Measurements from ENCODE around the gene NKAPL.

The NKAPL gene

DNA sequence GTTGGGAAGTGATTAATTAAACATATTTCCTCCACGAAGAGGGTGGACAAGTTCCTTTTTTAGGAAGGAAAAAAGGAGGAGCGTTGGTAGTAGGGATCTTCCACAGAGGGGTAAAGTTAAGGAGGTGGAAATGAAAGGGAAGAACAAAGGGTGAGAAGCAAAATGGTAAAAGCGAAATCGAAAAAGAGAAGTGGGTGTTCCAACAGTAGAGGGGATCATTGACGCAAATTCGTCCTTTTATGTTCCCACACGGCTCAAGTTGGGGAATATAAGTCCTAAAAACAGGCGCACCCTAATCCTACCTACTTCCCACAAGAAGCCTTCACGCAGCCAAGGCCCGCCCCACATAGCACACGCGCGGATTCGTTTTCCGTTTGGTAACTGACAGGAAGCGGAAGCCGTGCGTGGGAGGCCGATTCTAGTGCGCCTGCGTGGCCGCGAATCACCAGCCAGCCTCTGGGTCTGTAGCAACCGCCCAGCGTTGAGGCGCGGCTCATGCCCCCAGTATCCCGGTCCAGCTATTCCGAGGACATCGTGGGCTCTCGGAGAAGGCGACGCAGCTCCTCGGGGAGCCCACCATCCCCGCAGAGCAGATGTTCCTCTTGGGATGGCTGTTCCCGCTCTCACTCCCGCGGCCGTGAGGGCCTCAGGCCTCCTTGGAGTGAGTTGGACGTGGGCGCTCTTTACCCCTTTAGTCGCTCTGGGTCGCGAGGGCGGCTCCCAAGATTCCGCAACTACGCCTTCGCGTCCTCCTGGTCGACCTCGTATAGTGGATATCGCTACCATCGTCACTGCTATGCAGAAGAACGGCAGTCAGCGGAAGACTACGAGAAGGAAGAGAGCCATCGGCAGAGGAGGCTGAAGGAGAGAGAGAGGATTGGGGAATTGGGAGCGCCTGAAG, at the start of gene NKAPL:
Gene NKAPL, plus strand, starts transcription at position 421 of the 901 bp plus-strand sequence. Its CDS starts 75 bp downstream, at position 496.
- no peak for DNase-seq (ENCODE audit: low read depth)

DNA sequence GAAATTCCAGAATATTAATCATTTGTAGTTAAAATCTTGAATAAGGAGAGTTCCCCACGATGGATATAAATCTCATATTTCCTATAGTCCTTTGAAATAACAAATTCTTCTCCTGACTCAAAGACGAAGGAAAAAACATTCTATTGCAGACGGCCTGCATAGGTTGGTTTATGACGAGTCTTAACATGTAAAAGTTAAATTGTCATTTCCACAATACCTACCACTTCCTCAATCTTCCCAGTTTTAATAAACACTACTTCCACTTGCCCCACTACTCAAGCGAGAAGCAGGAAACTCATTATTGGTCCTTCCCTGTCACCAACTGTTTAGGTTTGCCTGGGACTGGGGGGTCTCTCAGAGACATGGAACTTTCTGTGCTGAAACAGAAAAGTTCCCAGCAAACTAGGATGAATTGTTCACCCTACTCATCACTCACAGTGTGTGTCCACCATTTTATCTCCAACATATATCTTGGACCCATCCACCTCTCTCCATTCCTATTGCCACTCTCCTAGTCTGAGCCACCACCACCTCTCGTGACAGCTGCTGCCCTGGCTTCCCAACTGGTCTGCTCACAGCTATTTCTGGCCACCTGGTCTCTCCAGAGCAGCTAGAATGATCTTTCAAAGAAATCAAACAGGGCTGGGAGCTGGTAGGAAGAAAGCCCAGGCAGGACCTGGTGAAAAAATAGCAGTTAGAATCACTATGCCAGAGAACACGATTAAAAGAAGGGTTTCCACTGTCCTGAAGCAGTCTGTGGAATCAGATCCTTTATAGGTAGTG, 49.2 kb upstream of the NKAPL start:
- no peak for DNase-seq (ENCODE audit: low read depth)

DNA sequence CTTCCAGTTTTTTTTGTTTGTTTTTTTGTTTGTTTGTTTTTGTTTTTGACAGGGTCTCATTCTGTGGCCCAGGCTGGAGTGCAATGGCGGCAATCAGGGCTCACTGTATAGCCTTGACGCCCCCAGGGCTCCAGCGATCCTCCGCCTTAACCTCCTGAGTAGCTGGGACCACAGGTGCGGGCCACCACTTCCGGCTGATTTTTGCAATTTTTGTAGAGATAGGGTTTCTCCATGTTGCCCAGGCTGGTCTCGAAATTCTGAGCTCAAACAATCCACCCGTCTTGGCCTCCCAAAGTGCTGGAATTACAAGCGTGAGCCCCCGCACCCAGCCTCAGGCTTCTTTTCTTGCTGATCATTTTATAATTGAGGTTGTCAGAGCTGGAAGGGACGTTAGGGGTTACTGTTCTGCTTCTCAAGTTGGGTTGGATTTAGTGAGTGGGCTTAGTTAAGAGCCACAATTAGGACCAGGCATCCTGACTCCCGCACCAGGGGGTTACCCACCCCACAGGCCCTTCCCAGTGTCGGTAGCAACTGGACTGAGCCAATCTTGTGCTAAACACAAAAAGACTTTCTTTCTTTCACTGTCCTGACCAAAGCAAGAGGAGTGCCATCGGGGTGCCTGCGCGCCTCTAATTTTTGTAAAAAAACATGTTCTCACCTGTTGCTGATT, 47.1 kb upstream of the NKAPL start:
- no peak for DNase-seq (ENCODE audit: low read depth)

DNA sequence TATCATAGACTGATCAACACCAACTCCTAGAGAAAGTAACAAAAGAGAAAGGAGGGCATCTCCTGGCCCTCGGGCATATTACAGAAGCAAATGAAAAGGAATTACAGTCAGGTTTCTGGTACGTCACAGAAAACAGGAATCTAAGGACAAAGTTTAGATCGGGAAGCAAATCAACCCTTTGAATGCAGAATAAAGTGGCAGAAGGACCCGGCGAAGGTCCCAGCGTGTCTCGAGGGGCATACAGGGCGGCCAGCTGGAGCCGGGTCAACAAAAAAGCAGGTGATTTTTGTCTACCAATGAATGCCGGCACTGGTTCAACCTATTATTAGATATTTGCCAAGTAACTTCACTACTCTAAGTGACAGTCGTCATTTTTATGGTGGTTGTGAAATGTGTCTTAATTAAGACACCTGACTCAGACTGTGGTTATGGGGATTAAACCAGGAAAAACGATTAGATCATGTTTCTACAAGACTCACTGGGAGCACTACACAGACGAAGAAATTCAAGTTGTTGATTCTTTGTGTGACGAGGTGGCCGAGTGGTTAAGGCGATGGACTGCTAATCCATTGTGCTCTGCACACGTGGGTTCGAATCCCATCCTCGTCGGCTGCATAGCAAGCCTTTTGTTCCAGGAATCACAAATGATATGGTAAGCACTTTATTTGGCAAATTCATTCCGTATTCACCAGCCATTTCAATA, 46.4 kb upstream of the NKAPL start:
- peak; percentile 57 for DNase-seq (ENCODE audit: low read depth)

DNA sequence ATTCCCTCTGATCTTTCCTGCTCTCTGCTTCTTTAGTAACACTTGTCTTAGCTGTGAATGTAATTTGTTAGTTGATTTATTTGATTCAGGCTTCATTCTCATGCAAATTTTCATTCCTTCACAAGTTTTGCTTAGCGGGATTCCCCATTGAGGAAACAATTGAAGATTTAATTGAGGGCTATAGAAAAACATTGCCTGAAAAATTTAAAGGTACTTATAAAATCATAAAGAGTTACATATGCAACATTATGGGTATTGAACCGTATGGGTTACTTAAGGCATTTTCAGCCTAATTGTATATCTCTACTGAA, 45.9 kb upstream of the NKAPL start:
- DNase-seq (ENCODE audit: low read depth) = no peak

DNA sequence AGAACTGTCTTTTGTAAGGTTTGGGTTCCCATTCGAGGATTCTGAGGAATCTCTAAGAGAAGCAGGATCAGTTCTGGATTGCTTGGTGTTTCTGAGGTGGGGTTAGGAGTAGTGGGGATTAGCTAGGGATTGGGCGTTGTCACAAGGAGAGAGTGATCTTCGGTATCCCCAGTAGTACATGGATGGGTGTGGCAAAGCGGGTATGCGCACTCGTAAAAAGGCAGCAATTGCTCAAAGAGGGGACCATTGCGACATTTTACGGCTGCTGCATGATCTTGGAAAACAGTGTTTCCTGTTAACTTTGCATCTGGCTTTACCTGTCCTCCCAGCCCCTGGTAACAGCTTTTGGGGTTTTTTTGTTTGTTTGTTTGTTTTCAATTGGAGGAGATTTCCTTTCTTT, 43.7 kb upstream of the NKAPL start:
- DNase-seq (ENCODE audit: low read depth) = no peak

DNA sequence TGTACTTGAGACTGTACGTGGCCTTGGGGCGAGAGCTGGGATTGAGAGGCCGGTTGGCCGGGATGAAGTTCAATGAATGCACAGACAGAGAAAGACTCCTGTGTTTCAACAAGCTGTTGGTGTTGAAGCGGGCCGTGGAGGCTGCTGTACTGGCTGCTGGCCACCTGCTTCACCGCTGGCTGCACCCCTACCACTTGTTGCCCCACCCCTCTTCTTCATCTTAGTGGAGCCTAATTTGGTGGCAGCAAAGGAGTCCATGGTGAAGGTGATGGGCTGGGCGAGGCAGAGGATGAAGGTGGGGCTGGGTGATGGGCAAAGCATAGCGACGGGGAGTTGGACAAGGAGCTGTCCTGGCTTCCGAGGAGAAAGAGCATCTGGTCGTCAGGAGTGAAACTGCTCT, 41.2 kb upstream of the NKAPL start:
- DNase-seq (ENCODE audit: low read depth) = no peak

DNA sequence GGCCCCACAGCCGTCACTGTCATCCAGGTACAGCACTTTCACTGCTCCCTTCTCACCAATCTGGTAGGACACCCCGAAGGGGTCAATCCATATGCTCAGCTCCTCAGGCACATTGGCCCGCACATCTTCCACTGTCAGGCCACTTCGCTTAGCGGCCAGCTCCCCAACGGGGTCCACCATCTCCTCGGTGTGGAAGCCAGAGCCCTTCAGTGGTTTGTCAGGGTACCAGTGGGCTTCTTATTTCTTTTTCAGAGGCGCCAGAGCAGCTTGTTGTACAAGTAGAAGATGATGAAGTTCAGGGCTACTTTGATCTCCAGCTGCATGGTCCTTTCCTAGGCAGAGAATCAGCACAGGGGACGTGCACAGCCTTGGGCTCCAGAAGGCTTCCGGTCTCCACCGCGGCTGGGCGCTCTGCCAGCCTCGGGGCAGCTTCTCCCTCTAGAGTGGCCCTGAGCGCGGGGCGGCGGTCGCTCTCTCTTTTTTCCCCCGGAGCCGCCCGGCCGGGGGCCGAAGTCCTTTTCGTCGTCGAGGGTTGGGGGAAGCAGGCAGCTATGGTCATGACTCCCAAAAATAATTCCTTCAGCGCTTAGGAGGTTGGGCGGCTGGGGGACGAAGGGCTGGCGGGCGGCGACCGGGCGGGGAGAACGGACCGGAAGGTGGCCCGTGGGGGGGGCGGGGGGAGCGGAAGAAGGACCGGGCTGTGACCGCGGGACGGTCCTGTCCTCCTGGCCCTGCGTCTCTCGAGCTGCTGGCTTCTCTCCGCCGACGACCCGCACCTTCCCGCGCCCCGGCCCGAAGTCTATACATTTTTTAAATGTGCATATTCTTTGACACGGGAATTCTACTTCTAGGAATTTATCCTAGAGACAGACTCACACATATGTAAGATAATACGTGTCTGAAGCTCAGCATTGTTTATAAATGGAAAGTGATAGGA, 40.5 kb upstream of the NKAPL start:
- no peak for DNase-seq (ENCODE audit: low read depth)

DNA sequence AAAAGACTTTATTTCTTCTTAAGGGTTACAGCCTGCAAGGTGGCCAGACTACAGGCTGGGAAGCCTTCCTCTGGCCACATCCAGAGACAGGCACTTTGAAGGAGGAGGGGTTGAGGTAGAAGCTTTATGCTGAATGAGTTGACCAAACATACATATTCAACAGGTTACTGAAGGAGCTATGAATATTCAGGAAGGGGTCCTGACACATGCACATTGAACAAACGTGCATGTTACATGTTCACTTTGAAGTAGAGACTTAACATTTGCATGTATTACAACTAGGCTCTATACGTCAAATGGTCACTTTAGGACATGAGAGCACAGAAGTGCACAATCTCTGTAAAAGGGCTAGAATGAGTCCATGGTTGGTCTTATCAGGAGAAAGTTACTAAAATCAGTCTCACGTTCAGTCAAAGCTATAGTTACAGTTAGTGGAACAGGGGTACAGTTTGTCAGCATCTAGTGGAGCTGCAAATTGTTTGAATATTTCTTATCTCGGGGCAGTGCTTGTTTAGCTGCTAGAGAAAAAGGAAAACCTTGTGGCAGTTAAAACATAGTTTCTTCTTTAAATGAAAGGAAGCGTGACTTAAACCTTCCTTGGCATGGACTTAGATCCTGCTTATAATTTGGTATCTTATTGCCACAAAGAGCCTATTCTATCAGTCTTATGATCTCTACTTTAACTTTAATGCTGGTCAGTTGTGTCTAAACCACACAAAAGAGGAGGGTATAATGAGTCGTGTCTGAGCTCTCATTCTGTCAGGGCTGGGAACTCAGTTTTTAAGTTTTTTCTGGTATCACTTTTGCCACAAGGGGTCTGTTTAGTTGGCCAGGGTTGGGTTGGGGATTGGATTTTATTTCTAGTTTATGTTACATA, 38.6 kb upstream of the NKAPL start:
- DNase-seq (ENCODE audit: low read depth) = no peak

DNA sequence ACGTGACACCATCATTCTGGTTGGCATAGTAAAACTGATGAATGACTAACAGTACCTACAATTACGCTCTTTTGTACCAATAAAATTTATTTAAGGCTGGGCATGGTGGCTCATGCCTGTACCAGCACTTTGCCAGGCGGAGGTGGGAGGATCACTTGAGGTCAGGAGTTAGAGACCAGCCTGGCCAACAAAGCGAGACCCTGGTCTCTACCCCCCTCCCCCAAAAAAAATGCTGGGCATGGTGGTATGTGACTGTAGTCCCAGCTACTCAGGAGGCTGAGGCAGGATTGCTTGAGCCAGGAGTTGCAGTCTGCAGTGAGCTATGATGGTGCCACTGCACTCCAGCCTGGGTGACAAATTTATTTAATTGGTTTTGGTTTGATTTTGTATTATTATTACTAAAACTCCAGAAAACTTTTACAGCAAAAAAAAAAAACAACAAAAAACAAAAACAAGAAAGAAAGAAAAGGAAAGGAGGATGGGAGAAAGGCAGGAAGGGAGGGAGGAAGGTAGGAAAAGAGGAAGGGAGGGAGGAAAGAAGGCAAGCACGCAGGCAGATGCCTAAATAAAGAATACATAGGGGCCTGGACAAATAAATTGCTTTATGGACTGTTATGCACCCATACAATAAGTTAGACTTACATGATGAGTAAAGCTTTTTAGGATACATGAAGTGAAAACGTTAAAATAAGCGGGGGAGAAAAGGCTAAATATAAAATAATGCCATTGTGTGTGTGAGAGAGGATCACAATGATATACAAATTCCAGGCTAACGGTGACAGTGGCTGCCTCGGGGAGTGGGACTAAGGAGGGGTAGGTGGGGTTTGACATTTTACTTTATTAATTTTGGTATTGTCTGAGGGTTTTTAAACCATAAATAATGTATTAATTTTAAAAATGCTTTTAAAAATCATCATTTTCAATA, 34.7 kb upstream of the NKAPL start:
- no peak for DNase-seq (ENCODE audit: low read depth)

DNA sequence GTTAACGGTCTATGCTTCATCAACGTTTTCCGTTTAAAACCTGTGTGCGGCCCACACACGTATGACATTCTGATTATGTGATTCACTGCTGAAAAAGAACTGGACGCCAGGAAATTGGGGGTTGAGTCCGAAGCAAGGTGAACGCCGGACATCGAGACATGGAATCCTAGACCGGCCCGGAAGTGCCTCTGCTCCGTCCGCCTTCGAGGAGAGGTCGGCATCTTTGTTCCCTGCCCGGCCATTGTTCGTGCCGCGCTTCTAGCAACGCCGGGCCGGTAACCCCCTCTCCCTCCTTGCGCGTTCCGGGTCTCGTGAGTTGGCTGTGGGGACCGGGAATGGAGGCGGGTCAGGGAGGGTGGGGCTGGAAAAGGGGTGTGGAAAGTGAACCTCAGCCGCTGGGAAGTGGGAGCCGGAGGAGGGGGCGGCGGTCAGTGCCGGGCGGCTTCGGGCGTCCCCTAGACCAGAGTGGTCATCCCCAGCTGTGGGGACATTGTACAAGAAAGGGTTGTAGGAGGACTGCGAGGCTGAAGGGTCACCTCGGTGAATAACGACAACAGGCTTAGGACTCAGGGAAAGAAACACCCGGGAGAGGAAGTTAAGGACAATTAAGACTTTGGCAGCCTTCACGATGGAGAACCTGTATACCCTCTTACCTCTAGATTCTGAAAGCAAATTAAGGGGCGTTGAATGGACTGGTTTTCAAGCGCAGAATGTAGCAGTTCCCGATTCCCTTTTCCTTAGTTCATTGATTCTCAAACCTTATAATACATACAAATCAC, 33.9 kb upstream of the NKAPL start, which contains the start of gene ZSCAN9:
Gene ZSCAN9, plus strand, starts transcription at position 220 of the 779 bp plus-strand sequence. CDS start 1,810 bp downstream, outside the sequence.
- DNase-seq (ENCODE audit: low read depth) = peak; percentile 51

DNA sequence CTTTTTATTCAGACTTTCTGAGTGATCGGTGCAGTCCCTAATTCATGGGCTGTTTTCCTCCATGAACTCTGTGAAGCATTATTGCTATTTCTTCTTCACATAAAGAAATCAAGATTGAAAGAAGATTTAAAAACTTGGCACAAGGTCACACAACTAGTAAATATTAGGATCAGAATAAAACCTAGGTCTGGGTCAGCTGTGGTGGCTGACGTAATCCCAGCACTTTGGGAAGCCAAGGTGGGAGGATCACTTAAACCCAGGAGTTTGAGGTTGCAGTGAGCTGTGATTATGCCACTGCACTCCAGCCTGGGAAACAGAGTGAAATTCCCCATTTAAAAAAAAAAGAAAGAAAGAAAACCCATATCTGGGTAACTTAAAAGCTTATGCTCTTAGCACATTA, 32.6 kb upstream of the NKAPL start:
- no peak for DNase-seq (ENCODE audit: low read depth)

DNA sequence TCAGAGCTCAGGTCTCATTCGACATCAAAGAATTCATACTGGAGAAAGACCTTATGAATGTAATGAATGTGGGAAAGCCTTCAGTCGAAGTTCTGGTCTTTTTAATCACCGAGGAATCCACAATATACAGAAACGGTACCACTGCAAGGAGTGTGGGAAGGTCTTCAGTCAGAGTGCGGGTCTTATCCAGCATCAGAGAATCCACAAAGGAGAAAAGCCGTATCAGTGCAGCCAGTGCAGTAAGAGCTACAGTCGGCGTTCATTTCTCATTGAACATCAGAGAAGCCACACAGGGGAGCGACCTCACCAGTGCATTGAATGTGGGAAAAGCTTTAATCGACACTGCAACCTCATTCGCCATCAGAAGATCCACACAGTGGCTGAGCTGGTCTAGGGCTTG, 26.3 kb upstream of the NKAPL start:
- DNase-seq (ENCODE audit: low read depth) = no peak

DNA sequence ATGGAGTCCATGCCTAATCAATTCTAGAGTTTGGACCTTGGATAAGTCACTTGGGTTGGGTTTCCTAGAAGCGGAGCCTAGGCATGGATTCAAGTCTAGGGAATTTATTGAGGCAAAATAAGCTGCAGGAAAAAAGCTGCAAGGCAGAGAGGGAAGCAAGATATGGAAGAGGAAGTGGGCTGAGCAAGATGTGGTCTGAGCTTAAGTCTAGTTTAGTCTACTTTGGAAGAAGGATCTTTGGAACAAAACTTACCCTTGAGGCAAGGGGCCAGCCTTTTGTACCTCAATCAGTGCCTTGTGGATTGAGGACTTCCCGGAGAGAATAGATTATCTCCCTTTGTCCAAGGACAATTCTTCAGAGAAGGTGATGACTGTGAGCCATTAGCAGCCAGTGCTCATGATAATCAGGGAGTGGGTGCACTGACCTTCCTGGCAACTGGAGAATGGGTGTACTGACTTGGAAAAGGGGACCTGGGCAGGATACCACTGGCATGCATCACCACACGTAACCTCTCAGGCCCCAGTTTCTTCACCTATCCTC, 23.1 kb upstream of the NKAPL start:
- no peak for DNase-seq (ENCODE audit: low read depth)

DNA sequence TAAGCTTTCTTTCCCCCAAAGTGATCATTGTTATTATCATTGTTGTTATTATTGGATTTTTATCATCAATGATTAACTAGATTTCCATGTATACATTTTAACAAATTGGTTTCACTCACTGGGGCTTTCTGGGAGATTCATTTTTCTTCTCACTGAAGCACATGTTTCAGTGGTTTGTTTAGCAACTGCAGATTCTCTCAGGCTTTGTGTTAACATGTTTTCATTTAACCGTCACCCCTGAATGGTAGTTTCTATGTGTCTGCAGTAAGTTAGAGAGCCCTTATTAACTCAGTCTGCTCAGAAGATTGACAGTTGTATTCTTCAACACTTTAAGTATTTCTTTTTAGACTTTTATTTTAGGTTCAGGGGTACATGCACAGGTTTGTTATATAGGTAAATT, 19.5 kb upstream of the NKAPL start:
- no peak for DNase-seq (ENCODE audit: low read depth)

DNA sequence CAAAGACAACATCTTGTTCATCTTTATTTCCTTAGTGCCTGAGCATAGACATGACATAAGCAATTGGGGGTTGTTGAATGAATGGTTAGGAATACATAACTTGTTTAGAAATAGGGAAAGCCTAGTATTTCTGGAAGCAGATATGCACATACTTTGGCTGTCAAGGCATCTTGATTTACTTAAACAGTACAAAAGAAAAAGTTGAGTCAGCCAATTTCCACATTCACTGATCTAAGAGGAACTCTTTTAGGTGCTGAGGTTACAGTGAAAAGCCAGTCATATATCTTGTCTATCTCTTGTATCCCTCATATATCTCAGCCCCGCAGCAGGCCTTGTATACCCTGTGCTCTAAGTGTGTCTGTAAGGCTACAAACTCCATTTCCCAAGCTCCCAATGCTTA, 18.6 kb upstream of the NKAPL start:
- DNase-seq (ENCODE audit: low read depth) = no peak

DNA sequence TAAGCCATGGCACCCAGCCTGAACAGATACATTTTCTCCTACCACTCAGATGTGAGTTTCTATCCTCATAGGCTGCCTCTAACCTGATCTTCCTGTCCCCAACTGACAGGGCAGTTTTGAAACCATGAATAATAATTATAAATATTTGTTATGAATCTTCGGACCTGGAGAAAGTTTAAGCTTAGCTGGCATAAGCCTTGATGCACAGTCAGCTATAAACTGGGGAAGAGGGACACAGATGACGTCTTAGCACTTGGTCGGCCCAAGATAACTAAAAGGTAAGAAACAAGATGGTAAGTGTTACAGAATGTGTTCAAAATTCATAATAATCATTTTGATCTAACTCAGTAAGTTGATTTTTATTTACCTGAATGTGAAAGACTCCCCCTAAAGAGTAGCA, 15.2 kb upstream of the NKAPL start:
- no peak for DNase-seq (ENCODE audit: low read depth)
